GM21423 (cell line): ENCODE results near the gene GDPD1.
"Not testable (repeated sequence)": the region's sequence is repeated elsewhere in the genome, so short reads cannot be mapped to it uniquely, and the experiment has no call there.

ENCODE experiments used
- ATAC-seq: cut with Tn5 transposase; IDR thresholded peaks from one replicate; pipeline ENCODE4 v1.9.1; 2021; ENCODE audit warnings: mild to moderate bottlenecking, moderate library complexity; ENCODE audit not compliant: unreplicated experiment

The GDPD1 gene

GRCh38 chr17:59220328-59221158 is at the start of gene GDPD1:
TSS of gene GDPD1 (plus strand) at chr17:59220511. CDS start at chr17:59220610, 99 bp downstream.
- peak; percentile 94 for ATAC-seq

GRCh38 chr17:59172436-59173004 is 47.8 kb upstream of the GDPD1 start:
- no peak for ATAC-seq

- no peak for ATAC-seq
These were observed 45.6 kb upstream of the GDPD1 start for GRCh38 chr17:59174671-59175070.

GRCh38 chr17:59175076-59175475 is 45.2 kb upstream of the GDPD1 start:
- ATAC-seq: no peak

GRCh38 chr17:59178266-59178985 is 41.9 kb upstream of the GDPD1 start:
- ATAC-seq: no peak

GRCh38 chr17:59179601-59180000 is 40.7 kb upstream of the GDPD1 start:
- not testable (repeated sequence) for ATAC-seq

- ATAC-seq: no peak
These were observed 39.7 kb upstream of the GDPD1 start for GRCh38 chr17:59180626-59181025.

GRCh38 chr17:59181481-59181880 is 38.8 kb upstream of the GDPD1 start:
- ATAC-seq: no peak

GRCh38 chr17:59185997-59186396 is 34.3 kb upstream of the GDPD1 start:
- ATAC-seq: no peak

- ATAC-seq: no peak
These were observed 33.5 kb upstream of the GDPD1 start for GRCh38 chr17:59186850-59187249.

GRCh38 chr17:59190806-59191205 is 29.5 kb upstream of the GDPD1 start:
- ATAC-seq: no peak

GRCh38 chr17:59193336-59193862 is 26.9 kb upstream of the GDPD1 start:
- ATAC-seq: no peak

- no peak for ATAC-seq
These were observed 20.9 kb upstream of the GDPD1 start for GRCh38 chr17:59199398-59199797.

- no peak for ATAC-seq
These were observed 18.0 kb upstream of the GDPD1 start for GRCh38 chr17:59202320-59202719.

- no peak for ATAC-seq
These were observed 941 bp upstream of the GDPD1 start for GRCh38 chr17:59219370-59219769.

GRCh38 chr17:59219992-59220327 is 351 bp upstream of the GDPD1 start:
- no peak for ATAC-seq

- peak; percentile 7 for ATAC-seq
These were observed 992 bp downstream of the GDPD1 start for GRCh38 chr17:59221159-59221847.

GRCh38 chr17:59223813-59224212 is 3.5 kb downstream of the GDPD1 start:
- ATAC-seq: no peak

- not testable (repeated sequence) for ATAC-seq
These were observed 8.3 kb downstream of the GDPD1 start for GRCh38 chr17:59228588-59228987.

GRCh38 chr17:59230764-59231163 is 10.5 kb downstream of the GDPD1 start:
- no peak for ATAC-seq

GRCh38 chr17:59234631-59235030 is 14.3 kb downstream of the GDPD1 start:
- ATAC-seq: no peak
